HL-60 (cell line): ENCODE measurements around the gene RPS19.

Experiments used
- GABPA ChIP-seq: IDR thresholded peaks from 2 replicates; pipeline ENCODE4 v1.6.1; 2012; ENCODE audit warnings: low read depth
- POLR2AphosphoS5 ChIP-seq: IDR thresholded peaks from 2 replicates; pipeline ENCODE4 v1.6.1; 2012; ENCODE audit warnings: low read depth
- SPI1 ChIP-seq: IDR thresholded peaks from 2 replicates; pipeline ENCODE4 v1.6.1; 2012; ENCODE audit warnings: low read depth, mild to moderate bottlenecking, borderline replicate concordance
- TF ChIP-seq, protein P1 (sequence below): IDR thresholded peaks from one replicate; pipeline ENCODE4 v1.5.1; 2011; ENCODE audit warnings: low read length, control low read depth, inconsistent platforms; ENCODE audit not compliant: insufficient read depth
- TF ChIP-seq, protein P2 (sequence below): IDR thresholded peaks from 2 replicates; pipeline ENCODE4 v1.6.1; 2012; ENCODE audit warnings: low read depth; ENCODE audit not compliant: insufficient replicate concordance

DNA sequence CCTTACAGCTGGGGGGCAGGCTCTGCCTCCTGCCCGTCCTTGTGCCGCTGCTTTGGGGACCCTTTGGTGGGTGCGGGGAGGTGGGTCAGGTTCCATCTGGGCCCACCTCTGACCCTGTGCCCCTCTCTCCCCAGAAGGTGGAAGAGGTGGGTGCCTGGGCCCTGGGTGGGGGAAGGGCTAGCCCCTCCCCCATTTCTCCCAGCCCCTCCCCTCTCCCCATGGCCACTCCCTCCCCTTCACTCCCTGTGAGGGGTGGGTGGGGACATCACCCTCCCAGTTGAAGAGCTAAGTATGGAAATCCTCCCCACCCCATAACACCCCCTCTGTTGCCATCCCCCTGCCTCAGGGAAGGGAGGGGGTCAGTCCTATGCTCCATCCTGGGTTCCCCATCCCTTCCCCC lies 37.1 kb downstream of the RPS19 start:
- TF ChIP-seq, protein P1, sequence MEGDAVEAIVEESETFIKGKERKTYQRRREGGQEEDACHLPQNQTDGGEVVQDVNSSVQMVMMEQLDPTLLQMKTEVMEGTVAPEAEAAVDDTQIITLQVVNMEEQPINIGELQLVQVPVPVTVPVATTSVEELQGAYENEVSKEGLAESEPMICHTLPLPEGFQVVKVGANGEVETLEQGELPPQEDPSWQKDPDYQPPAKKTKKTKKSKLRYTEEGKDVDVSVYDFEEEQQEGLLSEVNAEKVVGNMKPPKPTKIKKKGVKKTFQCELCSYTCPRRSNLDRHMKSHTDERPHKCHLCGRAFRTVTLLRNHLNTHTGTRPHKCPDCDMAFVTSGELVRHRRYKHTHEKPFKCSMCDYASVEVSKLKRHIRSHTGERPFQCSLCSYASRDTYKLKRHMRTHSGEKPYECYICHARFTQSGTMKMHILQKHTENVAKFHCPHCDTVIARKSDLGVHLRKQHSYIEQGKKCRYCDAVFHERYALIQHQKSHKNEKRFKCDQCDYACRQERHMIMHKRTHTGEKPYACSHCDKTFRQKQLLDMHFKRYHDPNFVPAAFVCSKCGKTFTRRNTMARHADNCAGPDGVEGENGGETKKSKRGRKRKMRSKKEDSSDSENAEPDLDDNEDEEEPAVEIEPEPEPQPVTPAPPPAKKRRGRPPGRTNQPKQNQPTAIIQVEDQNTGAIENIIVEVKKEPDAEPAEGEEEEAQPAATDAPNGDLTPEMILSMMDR, result no peak
- TF ChIP-seq POLR2AphosphoS5 (no peak), SPI1 (no peak), GABPA (no peak)
- TF ChIP-seq, protein P2, sequence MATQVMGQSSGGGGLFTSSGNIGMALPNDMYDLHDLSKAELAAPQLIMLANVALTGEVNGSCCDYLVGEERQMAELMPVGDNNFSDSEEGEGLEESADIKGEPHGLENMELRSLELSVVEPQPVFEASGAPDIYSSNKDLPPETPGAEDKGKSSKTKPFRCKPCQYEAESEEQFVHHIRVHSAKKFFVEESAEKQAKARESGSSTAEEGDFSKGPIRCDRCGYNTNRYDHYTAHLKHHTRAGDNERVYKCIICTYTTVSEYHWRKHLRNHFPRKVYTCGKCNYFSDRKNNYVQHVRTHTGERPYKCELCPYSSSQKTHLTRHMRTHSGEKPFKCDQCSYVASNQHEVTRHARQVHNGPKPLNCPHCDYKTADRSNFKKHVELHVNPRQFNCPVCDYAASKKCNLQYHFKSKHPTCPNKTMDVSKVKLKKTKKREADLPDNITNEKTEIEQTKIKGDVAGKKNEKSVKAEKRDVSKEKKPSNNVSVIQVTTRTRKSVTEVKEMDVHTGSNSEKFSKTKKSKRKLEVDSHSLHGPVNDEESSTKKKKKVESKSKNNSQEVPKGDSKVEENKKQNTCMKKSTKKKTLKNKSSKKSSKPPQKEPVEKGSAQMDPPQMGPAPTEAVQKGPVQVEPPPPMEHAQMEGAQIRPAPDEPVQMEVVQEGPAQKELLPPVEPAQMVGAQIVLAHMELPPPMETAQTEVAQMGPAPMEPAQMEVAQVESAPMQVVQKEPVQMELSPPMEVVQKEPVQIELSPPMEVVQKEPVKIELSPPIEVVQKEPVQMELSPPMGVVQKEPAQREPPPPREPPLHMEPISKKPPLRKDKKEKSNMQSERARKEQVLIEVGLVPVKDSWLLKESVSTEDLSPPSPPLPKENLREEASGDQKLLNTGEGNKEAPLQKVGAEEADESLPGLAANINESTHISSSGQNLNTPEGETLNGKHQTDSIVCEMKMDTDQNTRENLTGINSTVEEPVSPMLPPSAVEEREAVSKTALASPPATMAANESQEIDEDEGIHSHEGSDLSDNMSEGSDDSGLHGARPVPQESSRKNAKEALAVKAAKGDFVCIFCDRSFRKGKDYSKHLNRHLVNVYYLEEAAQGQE, result no peak
